Measurements from ENCODE around the gene AGFG2.
"Not testable (repeated sequence)": the region's sequence is repeated elsewhere in the genome, so short reads cannot be mapped to it uniquely, and the experiment has no call there.

The AGFG2 gene

GRCh38 chr7:100555701-100556100, 16.7 kb downstream of the AGFG2 start:
- DNase-seq = no peak

GRCh38 chr7:100556541-100556940, 17.5 kb downstream of the AGFG2 start:
- DNase-seq = no peak

GRCh38 chr7:100559127-100559526, 20.1 kb downstream of the AGFG2 start:
- DNase-seq = no peak

GRCh38 chr7:100561491-100562194, 22.6 kb downstream of the AGFG2 start:
- no peak for DNase-seq

- DNase-seq = no peak
Measured at GRCh38 chr7:100562195-100563099, 23.4 kb downstream of the AGFG2 start.

GRCh38 chr7:100563100-100563564, 24.1 kb downstream of the AGFG2 start:
- DNase-seq = no peak

- DNase-seq = no peak
Measured at GRCh38 chr7:100563809-100564400, 24.9 kb downstream of the AGFG2 start.

- not testable (repeated sequence) for DNase-seq
Measured at GRCh38 chr7:100564405-100564804, 25.4 kb downstream of the AGFG2 start.

GRCh38 chr7:100565133-100565571, 26.1 kb downstream of the AGFG2 start:
- DNase-seq = no peak

GRCh38 chr7:100566018-100566531, 27.1 kb downstream of the AGFG2 start:
- no peak for DNase-seq

- DNase-seq = no peak
Measured at GRCh38 chr7:100567031-100567730, 28.2 kb downstream of the AGFG2 start.

GRCh38 chr7:100567751-100568175, 28.8 kb downstream of the AGFG2 start:
- no peak for DNase-seq

GRCh38 chr7:100568176-100568895, 29.3 kb downstream of the AGFG2 start:
- DNase-seq = no peak

- no peak for DNase-seq
Measured at GRCh38 chr7:100568896-100569844, 30.2 kb downstream of the AGFG2 start.

GRCh38 chr7:100570954-100571828, 32.2 kb downstream of the AGFG2 start:
- DNase-seq = no peak

GRCh38 chr7:100571829-100572116, 32.8 kb downstream of the AGFG2 start:
- DNase-seq = no peak

- no peak for DNase-seq
Measured at GRCh38 chr7:100572281-100572948, 33.4 kb downstream of the AGFG2 start.

- no peak for DNase-seq
Measured at GRCh38 chr7:100572949-100573675, 34.1 kb downstream of the AGFG2 start.
